ENCODE results near the gene HNRNPF.

Gene HNRNPF

GRCh38 chr10:43444897-43445466 is 36.0 kb upstream of the HNRNPF start:
- no peak for TF ChIP-seq CTCF (IDR thresholded peaks at IDR 0.05; ENCODE audit: low read depth, low read length)
- in situ Hi-C loops (cut with HindIII; ENCODE audit: low sequenced_read_pairs) = no loop called here
- no peak for DNase-seq (ENCODE audit: low read depth, low spot score)
- no peak overlapping the region for H3K4me3 ChIP-seq (ENCODE audit: low read depth, low read length)

GRCh38 chr10:43444323-43444722 is 35.3 kb upstream of the HNRNPF start:
- no peak overlapping the region for H3K4me3 ChIP-seq (ENCODE audit: low read depth, low read length)
- DNase-seq (ENCODE audit: low read depth, low spot score) = no peak
- no peak for TF ChIP-seq CTCF (IDR thresholded peaks at IDR 0.05; ENCODE audit: low read depth, low read length)
- in situ Hi-C loops (cut with HindIII; ENCODE audit: low sequenced_read_pairs) = no loop called here

GRCh38 chr10:43440463-43441134 is 31.6 kb upstream of the HNRNPF start:
- no peak for DNase-seq (ENCODE audit: low read depth, low spot score)
- no peak for TF ChIP-seq CTCF (IDR thresholded peaks at IDR 0.05; ENCODE audit: low read depth, low read length)
- H3K4me3 ChIP-seq (ENCODE audit: low read depth, low read length) = no peak overlapping the region
- in situ Hi-C loops (cut with HindIII; ENCODE audit: low sequenced_read_pairs) = no loop called here

GRCh38 chr10:43437141-43437870 is 28.3 kb upstream of the HNRNPF start:
- no peak for TF ChIP-seq CTCF (IDR thresholded peaks at IDR 0.05; ENCODE audit: low read depth, low read length)
- in situ Hi-C loops (cut with HindIII; ENCODE audit: low sequenced_read_pairs) = no loop called here
- DNase-seq (ENCODE audit: low read depth, low spot score) = peak; percentile 22
- peak overlapping the region; percentile 81 for H3K4me3 ChIP-seq (ENCODE audit: low read depth, low read length)

GRCh38 chr10:43436291-43437140 is 27.5 kb upstream of the HNRNPF start, which contains the start of gene ZNF487:
ZNF487 (plus strand) TSS chr10:43437111; CDS start chr10:43475814, 38,703 bp downstream.
- in situ Hi-C loops (cut with HindIII; ENCODE audit: low sequenced_read_pairs) = no loop called here
- peak; percentile 93 for DNase-seq (ENCODE audit: low read depth, low spot score)
- peak; percentile 17 for TF ChIP-seq CTCF (IDR thresholded peaks at IDR 0.05; ENCODE audit: low read depth, low read length)
- peak within 1 kb of the TSS; percentile 81 for H3K4me3 ChIP-seq (ENCODE audit: low read depth, low read length)
